ENCODE data around the gene DCC.

DNA sequence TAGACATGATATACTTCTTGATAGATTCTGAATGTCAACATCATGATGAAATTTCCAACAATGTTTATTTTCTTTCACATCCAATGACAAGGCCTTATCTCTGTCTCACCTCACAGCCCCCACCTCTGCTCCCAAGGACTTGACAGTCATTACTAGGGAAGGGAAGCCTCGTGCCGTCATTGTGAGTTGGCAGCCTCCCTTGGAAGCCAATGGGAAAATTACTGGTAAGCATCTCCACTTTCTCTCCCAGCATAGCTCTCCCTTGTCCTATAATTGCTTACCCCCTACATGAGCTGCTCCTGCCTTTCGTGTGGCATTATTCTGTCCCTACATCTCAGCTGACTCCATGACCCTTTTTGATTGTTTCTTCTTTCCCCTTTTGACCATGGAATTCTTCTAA, 1062.7 kb downstream of the DCC start:
- TF ChIP-seq, protein P1, sequence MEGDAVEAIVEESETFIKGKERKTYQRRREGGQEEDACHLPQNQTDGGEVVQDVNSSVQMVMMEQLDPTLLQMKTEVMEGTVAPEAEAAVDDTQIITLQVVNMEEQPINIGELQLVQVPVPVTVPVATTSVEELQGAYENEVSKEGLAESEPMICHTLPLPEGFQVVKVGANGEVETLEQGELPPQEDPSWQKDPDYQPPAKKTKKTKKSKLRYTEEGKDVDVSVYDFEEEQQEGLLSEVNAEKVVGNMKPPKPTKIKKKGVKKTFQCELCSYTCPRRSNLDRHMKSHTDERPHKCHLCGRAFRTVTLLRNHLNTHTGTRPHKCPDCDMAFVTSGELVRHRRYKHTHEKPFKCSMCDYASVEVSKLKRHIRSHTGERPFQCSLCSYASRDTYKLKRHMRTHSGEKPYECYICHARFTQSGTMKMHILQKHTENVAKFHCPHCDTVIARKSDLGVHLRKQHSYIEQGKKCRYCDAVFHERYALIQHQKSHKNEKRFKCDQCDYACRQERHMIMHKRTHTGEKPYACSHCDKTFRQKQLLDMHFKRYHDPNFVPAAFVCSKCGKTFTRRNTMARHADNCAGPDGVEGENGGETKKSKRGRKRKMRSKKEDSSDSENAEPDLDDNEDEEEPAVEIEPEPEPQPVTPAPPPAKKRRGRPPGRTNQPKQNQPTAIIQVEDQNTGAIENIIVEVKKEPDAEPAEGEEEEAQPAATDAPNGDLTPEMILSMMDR (IDR thresholded peaks at IDR 0.05), result no peak
- TF ChIP-seq POLR2A (IDR thresholded peaks at IDR 0.05), result no peak

All from body of pancreas (tissue), 4 donors.